ACHN (cell line): ENCODE measurements around the gene CTIF.
A peak's percentile ranks its signal among the peaks of the same experiment; 100 is the strongest.
"Not testable (repeated sequence)": the region's sequence is repeated elsewhere in the genome, so short reads cannot be mapped to it uniquely, and the experiment has no call there.

Source experiments
- DNase-seq: peaks from one replicate; pipeline ENCODE4 v3.0.0-alpha.2; 2015
- in situ Hi-C: cut with HindIII; loops from 2 replicates; pipeline ENCODE4 v1.10.0; 2017; ENCODE audit warnings: low sequenced_read_pairs, low pct_ligation_motif_present, low pct_unique_long_range_greater_than_20kb

The CTIF gene

DNA sequence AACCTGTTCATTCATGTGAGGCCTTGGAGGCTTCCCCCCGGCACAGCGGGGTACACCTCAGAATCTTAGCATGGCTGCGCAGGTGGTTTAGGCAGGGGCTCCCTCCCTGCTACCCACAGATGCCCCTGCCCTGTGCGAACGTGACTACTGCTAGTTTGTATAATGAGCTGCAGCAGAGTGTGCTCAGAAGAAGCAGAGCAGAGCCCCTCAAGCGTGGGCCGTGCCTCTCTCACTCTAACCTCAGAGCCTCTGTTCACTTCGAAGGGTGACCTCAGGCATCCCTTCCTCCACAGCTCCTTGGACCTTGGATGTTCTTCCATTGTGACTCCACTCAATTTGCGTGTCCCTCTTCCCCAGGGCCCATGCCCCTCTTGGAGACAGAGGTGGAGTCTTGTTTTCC is 161.6 kb downstream of the CTIF start:
- DNase-seq: no peak
- in situ Hi-C loops: no loop called here

- no peak for DNase-seq
- in situ Hi-C loops: no loop called here
Observed at GRCh38 chr18:48702346-48703027, 163.7 kb downstream of the CTIF start.

DNA sequence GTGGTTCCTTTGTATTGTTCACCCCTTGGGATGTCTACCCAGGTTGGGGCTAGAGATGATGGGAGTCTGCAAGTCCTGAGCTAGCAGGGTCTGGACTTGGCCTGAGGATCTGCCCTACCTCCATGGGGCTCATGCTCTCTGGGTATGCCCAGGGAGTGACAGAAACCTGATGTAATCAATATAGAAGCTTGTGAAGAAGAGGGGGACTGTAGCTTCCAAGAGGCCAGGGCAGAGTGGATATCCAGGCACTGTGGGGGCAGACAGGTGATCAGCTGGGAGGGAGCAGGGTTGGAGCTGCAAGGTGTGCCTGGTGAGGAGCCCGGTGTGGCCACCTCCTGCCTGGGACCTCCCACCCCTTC is 164.2 kb downstream of the CTIF start:
- in situ Hi-C loops: no loop called here
- no peak for DNase-seq

DNA sequence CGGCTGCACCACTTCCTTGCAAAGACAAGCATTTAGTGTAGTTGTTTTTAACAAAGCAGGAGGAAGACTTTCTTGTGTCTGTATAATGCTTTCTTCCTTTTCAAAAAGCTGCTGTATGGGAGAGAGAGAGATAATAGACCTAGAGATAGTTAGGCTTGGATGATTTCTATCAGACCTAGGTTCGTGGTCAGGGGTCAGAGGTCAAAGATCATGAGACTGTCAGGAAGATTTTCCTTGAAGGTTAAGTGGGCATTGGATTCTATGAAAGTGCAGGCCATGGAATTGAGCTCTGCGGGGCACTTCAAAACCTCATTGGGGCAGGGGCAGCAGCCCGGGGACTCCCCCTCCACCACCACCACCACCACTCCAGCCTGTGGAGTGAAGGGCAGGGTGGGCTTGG is 164.6 kb downstream of the CTIF start:
- in situ Hi-C loops: no loop called here
- no peak for DNase-seq

DNA sequence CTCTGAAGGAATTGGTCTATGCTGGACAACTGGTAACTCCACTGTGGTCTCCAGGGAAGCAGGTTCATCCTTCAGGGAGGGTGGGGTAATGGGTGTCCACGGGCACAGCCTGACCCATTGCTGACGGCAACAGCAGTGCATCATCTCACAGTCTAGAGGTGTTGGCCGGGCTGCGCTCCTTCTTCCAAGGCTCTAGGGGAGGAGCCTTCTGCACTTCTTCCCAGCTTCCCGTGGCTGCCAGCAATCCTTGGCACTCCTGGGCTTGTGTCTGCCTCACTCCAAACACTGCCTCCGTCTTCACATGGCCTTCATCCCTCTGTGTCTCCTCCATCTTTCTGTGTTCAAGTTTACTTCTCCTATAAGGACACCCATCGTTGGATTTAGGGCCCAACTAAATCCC is 166.2 kb downstream of the CTIF start:
- DNase-seq: no peak
- in situ Hi-C loops: no loop called here

GRCh38 chr18:48705531-48705930 is 166.7 kb downstream of the CTIF start:
- no peak for DNase-seq
- in situ Hi-C loops: no loop called here

DNA sequence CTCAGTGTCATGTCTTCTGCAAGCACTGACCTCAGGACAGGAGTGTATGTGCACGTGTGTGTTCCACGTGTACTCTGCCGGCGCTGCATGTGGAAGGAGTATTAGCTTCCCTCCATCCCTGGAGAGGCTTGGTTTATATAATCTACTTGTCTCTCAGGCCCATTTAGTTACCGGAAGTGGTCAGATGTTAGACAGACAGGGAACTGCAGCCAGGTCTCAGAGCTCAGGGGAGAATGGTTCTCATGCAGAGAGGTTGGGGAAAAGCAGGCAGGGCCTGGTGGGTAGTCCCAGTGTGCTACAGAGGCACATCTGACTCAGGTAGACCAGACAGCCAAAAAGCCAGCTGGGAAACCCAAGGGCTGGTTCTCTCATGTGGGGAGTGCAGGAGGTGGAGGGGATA is 167.9 kb downstream of the CTIF start:
- no peak for DNase-seq
- in situ Hi-C loops: no loop called here

DNA sequence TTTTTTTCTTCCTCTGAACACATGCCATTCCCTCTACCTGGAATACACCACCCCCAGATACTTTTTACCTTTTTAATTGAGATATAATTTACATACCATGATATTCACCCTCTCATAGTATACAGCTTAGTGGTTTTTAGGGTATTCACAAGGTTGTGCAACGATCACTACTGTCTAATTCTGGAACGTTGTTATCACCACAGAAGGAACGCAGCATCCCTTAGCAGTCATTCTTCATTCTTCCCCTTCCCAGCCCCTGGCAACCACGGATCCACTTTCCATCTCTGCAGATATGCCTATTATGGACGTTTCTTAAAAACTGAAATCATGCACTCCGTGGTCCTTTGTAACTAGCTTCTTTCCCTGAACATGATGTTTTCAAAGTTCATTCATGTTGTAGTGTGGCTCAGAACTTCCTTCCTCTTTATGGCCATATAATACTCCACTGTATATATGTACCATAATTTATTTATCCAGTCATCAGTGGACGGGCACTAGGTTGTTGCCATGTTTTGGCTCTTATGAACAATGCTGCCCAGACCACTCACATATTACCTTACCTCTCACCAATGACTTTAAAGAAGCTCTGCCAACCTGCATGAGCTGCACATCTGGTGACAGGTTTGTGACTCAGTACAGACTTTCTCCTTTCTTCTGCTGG is 168.9 kb downstream of the CTIF start:
- in situ Hi-C loops: no loop called here
- no peak for DNase-seq

- in situ Hi-C loops: no loop called here
Observed at GRCh38 chr18:48708807-48709206, 170.0 kb downstream of the CTIF start.

DNA sequence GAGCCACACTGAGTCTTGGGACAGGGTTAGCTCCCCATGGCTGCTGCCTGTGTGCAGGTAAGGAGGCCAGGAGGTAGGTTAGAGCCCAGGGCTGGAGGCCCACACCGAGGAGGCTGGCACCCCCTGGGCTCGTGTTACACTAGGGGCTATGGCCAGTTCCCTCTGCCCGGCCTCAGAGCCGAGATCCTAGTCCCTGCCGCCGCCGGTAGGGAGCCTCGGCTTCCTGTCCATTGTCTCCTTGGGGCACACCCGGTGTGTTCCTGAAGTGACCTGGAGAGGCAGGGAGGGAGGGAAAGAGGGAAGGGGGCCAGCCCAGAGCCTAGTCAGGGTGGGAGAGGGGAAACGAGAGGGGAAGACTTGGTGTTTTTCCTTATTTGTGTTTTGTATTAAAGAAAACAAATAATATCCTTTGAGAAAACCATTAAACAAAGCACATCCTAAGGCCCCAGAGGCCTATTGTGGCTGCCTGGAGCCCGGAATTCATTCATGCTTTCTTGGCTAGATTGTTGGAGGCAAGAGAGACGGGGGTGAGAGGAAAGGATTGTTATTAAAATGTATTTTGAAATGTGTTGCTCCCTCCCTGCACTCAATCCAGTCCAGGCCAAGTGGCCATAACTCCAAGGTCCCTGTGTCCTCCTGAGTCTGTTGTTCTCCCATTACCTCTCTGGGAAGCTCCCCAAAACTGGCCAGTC is 170.7 kb downstream of the CTIF start:
- in situ Hi-C loops: no loop called here
- no peak for DNase-seq

More at GRCh38 chr18:48708807-48709206, 170.0 kb downstream of the CTIF start:
- no peak for DNase-seq

DNA sequence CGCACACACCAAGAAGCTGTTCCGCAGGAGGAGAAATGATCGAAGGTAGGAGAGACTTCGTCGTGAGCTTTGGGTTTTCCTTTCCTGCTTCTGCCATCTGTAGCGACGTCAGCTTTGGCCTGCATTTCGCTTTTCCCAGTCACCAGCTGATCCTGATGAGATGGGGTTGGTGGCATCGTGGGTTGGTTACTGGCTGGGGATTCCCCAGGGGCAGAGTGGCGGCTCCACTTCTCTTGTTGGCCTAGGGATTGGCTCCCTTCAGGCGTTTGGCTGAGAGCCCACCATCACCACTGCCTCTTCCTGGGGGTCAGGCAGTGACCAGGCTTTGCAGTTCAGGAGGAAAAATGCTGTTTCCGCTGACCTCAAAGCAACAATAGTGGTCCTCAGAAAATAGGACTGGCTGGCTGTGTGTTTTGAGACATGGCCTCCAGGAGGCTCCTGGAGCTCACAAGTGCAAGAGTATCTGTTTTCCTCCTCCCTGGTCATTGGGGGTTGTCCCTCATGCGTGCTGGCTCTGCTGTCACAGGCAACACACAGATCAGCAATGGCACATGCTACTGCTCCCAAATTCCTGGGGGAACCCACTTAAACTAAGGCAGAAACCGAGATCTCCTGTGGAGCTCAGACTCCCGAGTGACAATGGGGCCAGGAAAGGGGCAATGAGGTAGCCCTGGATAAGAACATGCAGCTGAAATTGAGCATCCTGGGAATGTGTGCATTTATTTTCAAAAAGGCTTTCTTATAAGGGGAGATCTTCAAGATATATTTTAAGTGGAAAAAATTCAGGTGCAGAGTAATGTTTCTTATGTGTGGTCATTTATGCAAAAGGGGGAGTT is 173.0 kb downstream of the CTIF start:
- in situ Hi-C loops: no loop called here
- peak; percentile 19 for DNase-seq

- in situ Hi-C loops: no loop called here
- DNase-seq: no peak
Observed at GRCh38 chr18:48713309-48713708, 174.5 kb downstream of the CTIF start.

GRCh38 chr18:48714873-48715272 is 176.0 kb downstream of the CTIF start:
- in situ Hi-C loops: no loop called here
- no peak for DNase-seq

- in situ Hi-C loops: no loop called here
- DNase-seq: no peak
Observed at GRCh38 chr18:48715711-48716361, 177.0 kb downstream of the CTIF start.

DNA sequence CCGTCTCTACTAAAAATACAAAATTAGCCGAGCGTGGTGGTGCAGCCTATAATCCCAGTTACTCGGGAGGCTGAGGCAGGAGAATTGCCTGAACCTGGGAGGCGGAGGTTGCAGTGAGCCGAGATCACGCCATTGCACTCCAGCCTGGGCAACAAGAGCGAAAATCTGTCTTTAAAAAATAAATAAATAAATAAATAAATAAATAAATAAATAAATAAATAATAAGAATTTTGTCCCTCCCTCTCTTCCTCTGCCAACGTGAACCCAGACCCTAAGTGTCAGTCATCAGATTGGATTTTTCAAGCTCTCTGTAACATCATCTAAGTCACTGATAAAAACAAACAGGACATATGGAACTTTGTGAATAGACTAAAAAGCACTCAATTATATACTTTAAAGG is 178.4 kb downstream of the CTIF start:
- in situ Hi-C loops, DNase-seq: not testable (repeated sequence)

GRCh38 chr18:48718251-48718959 is 179.6 kb downstream of the CTIF start:
- in situ Hi-C loops: no loop called here
- DNase-seq: no peak

- DNase-seq: no peak
- in situ Hi-C loops: no loop called here
Observed at GRCh38 chr18:48719388-48719787, 180.6 kb downstream of the CTIF start.
